ENCODE results near the gene ACYP2. TPM values are rescaled to one million over a fixed set of nuclear protein-coding genes. Genes with fewer than 3 reads are reported as not detected.

Gene ACYP2
- total RNA-seq, 6 experiments from 2014 or later: 9.6 to 22.9 (median 18.5) TPM

GRCh38 chr2:54158311-54158710 lies 42.9 kb downstream of the ACYP2 start:
- Histone ChIP-seq H3K4me3 (no peak overlapping the region), H3K36me3 (no peaks in the 10 kb centered on the region), H3K27ac (no peak overlapping the region), H3K4me1 (no peaks in the 10 kb centered on the region), H3K27me3 (no peaks in the 10 kb centered on the region), H3K9me3 (no peaks in the 10 kb centered on the region)
- DNase-seq (no peak), ATAC-seq (no peak)
- 98% methylated on average over 5 of the region's 6 CpGs for WGBS (ENCODE audit: insufficient coverage, low coverage, low lambda C conversion rate, missing lambda C conversion rate)
- intact Hi-C loops (cut with DNase I): no loop called here
- no peak for TF ChIP-seq POLR2A (IDR thresholded peaks at IDR 0.05)
- TF ChIP-seq, protein P1, sequence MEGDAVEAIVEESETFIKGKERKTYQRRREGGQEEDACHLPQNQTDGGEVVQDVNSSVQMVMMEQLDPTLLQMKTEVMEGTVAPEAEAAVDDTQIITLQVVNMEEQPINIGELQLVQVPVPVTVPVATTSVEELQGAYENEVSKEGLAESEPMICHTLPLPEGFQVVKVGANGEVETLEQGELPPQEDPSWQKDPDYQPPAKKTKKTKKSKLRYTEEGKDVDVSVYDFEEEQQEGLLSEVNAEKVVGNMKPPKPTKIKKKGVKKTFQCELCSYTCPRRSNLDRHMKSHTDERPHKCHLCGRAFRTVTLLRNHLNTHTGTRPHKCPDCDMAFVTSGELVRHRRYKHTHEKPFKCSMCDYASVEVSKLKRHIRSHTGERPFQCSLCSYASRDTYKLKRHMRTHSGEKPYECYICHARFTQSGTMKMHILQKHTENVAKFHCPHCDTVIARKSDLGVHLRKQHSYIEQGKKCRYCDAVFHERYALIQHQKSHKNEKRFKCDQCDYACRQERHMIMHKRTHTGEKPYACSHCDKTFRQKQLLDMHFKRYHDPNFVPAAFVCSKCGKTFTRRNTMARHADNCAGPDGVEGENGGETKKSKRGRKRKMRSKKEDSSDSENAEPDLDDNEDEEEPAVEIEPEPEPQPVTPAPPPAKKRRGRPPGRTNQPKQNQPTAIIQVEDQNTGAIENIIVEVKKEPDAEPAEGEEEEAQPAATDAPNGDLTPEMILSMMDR (IDR thresholded peaks at IDR 0.05): no peak

- Histone ChIP-seq H3K36me3 (no peaks in the 10 kb centered on the region), H3K9me3 (no peaks in the 10 kb centered on the region), H3K27ac (no peak overlapping the region), H3K27me3 (no peaks in the 10 kb centered on the region), H3K4me1 (no peaks in the 10 kb centered on the region), H3K4me3 (no peak overlapping the region)
- ATAC-seq (no peak), DNase-seq (no peak)
- WGBS (ENCODE audit: insufficient coverage, low coverage, low lambda C conversion rate, missing lambda C conversion rate): 60% methylated on average over 3 of the region's 3 CpGs
- no peak for TF ChIP-seq POLR2A (IDR thresholded peaks at IDR 0.05)
- TF ChIP-seq, protein P1 (IDR thresholded peaks at IDR 0.05): peak in 3 of 4 donors; percentile 12 to 20 (median 16)
- intact Hi-C loops (cut with DNase I): no loop called here
Measured at GRCh38 chr2:54161660-54162424, 46.4 kb downstream of the ACYP2 start.

- 93% methylated on average over 1 of the region's 1 CpG for WGBS (ENCODE audit: insufficient coverage, low coverage, low lambda C conversion rate, missing lambda C conversion rate)
Measured at GRCh38 chr2:54164106-54164505, 48.7 kb downstream of the ACYP2 start.

DNA sequence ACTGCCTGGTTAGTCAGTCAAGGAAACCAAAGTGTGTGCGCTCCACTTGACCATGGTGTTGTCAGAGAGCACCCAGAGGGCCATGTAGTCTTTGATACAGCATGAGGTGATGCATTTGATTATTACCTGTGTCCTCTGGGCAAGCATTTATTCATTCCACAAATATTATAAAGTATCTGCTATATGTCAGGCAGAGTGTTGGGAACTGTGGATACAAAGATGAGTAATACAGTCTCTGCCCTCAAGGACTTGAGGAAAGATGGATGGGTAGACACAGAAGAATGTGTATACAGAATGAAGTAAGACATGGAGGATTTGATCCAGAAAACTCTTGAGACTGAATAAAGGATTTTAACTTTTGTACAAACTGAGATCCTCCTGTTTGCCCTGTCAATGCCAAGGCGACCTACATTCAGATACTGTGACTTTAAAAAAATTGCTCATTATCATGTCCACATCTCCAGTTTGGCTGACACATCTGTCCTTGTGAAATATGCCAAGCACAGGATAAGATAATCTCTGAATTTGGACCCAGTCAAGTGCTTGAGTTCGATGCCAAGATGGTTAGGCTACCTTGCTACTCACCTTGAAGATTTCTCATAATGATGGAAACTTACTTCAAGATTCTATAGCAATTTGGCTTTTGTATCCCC lies 50.8 kb downstream of the ACYP2 start:
- TF ChIP-seq, protein P1 (IDR thresholded peaks at IDR 0.05): no peak
- TF ChIP-seq POLR2A (IDR thresholded peaks at IDR 0.05): no peak
- no peaks in the 10 kb centered on the region for H3K9me3 ChIP-seq

More at GRCh38 chr2:54164106-54164505, 48.7 kb downstream of the ACYP2 start:
- Histone ChIP-seq H3K27ac (no peak overlapping the region), H3K4me3 (no peak overlapping the region), H3K27me3 (no peaks in the 10 kb centered on the region), H3K4me1 (no peaks in the 10 kb centered on the region), H3K9me3 (no peaks in the 10 kb centered on the region), H3K36me3 (no peaks in the 10 kb centered on the region)
- DNase-seq: no peak
- intact Hi-C loops (cut with DNase I): no loop called here
- TF ChIP-seq, protein P1 (IDR thresholded peaks at IDR 0.05): no peak
- no peak for TF ChIP-seq POLR2A (IDR thresholded peaks at IDR 0.05)
- ATAC-seq: no peak

More for the DNA sequence above, 50.8 kb downstream of the ACYP2 start:
- intact Hi-C loops (cut with DNase I): no loop called here
- no peaks in the 10 kb centered on the region for H3K27me3 ChIP-seq
- no peak overlapping the region for H3K4me3 ChIP-seq
- ATAC-seq (no peak), DNase-seq (no peak)
- H3K27ac ChIP-seq: no peak overlapping the region
- no peaks in the 10 kb centered on the region for H3K36me3 ChIP-seq
- 100% methylated on average over 2 of the region's 3 CpGs for WGBS (ENCODE audit: insufficient coverage, low coverage, low lambda C conversion rate, missing lambda C conversion rate)
- no peaks in the 10 kb centered on the region for H3K4me1 ChIP-seq

All from right lobe of liver (tissue), 6 donors.